ENCODE results near the gene CES3.

- TF ChIP-seq EGR1 (IDR thresholded peaks at IDR 0.05; ENCODE audit: low read depth in 2 of 2) (no peak), CTCF (IDR thresholded peaks at IDR 0.05; ENCODE audit: low read depth, low read length, missing input control) (no peak), MAX (IDR thresholded peaks at IDR 0.05) (no peak), YY1 (IDR thresholded peaks at IDR 0.05) (no peak), TAF1 (conservative IDR thresholded peaks at IDR 0.05) (no peak), SP1 (IDR thresholded peaks at IDR 0.05) (no peak), FOXA1 (IDR thresholded peaks at IDR 0.05) (no peak), RAD21 (IDR thresholded peaks at IDR 0.05) (no peak), REST (IDR thresholded peaks at IDR 0.05) (no peak), GABPA (IDR thresholded peaks at IDR 0.05 in 1 of 2, conservative IDR thresholded peaks at IDR 0.05 in 1 of 2) (no peak), JUND (IDR thresholded peaks at IDR 0.05) (no peak), RXRA (IDR thresholded peaks at IDR 0.05) (no peak), HNF4G (IDR thresholded peaks at IDR 0.05) (no peak), ATF3 (IDR thresholded peaks at IDR 0.05) (no peak)
Observed at GRCh38 chr16:66953462-66954096, 7.5 kb upstream of the CES3 start.
